ENCODE measurements around the gene AXDND1.
"Not testable (repeated sequence)": the region's sequence is repeated elsewhere in the genome, so short reads cannot be mapped to it uniquely, and the experiment has no call there.

The AXDND1 gene

GRCh38 chr1:179341943-179342547, 23.7 kb upstream of the AXDND1 start:
- no peak overlapping the region for H3K27ac Mint-ChIP-seq
- no peaks in the 10 kb centered on the region for H3K9me3 Mint-ChIP-seq
- peaks cover 3% of the 10 kb centered on the region for H3K4me1 Mint-ChIP-seq (ENCODE audit: low read depth)
- H3K27me3 Mint-ChIP-seq, result no peaks in the 10 kb centered on the region
- H3K4me3 Mint-ChIP-seq, result no peak overlapping the region
- peaks cover 55% of the 10 kb centered on the region for H3K36me3 Mint-ChIP-seq (ENCODE audit: low read depth)

- no peak overlapping the region for H3K27ac Mint-ChIP-seq
- no peaks in the 10 kb centered on the region for H3K9me3 Mint-ChIP-seq
- no peaks in the 10 kb centered on the region for H3K27me3 Mint-ChIP-seq
- peaks cover 61% of the 10 kb centered on the region for H3K36me3 Mint-ChIP-seq (ENCODE audit: low read depth)
- H3K4me1 Mint-ChIP-seq (ENCODE audit: low read depth), result peaks cover 3% of the 10 kb centered on the region
- no peak overlapping the region for H3K4me3 Mint-ChIP-seq
Measured at GRCh38 chr1:179342740-179343404, 22.9 kb upstream of the AXDND1 start.

- Mint-ChIP-seq H3K4me3 (no peak overlapping the region), H3K4me1 (ENCODE audit: low read depth) (peaks cover 11% of the 10 kb centered on the region), H3K36me3 (ENCODE audit: low read depth) (peaks cover 65% of the 10 kb centered on the region), H3K9me3 (no peaks in the 10 kb centered on the region), H3K27me3 (no peaks in the 10 kb centered on the region), H3K27ac (peak overlapping the region; percentile 31)
Measured at GRCh38 chr1:179351281-179351680, 14.5 kb upstream of the AXDND1 start.

- peaks cover 63% of the 10 kb centered on the region for H3K36me3 Mint-ChIP-seq (ENCODE audit: low read depth)
- H3K4me1 Mint-ChIP-seq (ENCODE audit: low read depth), result peaks cover 11% of the 10 kb centered on the region
- H3K9me3 Mint-ChIP-seq, result no peaks in the 10 kb centered on the region
- H3K27ac Mint-ChIP-seq, result no peak overlapping the region
- H3K4me3 Mint-ChIP-seq, result no peak overlapping the region
- no peaks in the 10 kb centered on the region for H3K27me3 Mint-ChIP-seq
Measured at GRCh38 chr1:179352236-179352635, 13.5 kb upstream of the AXDND1 start.

GRCh38 chr1:179353546-179353945, 12.2 kb upstream of the AXDND1 start:
- no peak overlapping the region for H3K4me3 Mint-ChIP-seq
- H3K9me3 Mint-ChIP-seq, result no peaks in the 10 kb centered on the region
- peaks cover 11% of the 10 kb centered on the region for H3K4me1 Mint-ChIP-seq (ENCODE audit: low read depth)
- no peaks in the 10 kb centered on the region for H3K27me3 Mint-ChIP-seq
- no peak overlapping the region for H3K27ac Mint-ChIP-seq
- peaks cover 50% of the 10 kb centered on the region for H3K36me3 Mint-ChIP-seq (ENCODE audit: low read depth)

- not testable (repeated sequence) for H3K4me3 Mint-ChIP-seq; H3K4me1 Mint-ChIP-seq (ENCODE audit: low read depth); H3K27me3 Mint-ChIP-seq; H3K36me3 Mint-ChIP-seq (ENCODE audit: low read depth); H3K9me3 Mint-ChIP-seq; H3K27ac Mint-ChIP-seq
Measured at GRCh38 chr1:179361631-179362030, 4.1 kb upstream of the AXDND1 start.

GRCh38 chr1:179366093-179366800, 476 bp downstream of the AXDND1 start:
- Mint-ChIP-seq H3K4me1 (ENCODE audit: low read depth) (peaks cover 10% of the 10 kb centered on the region), H3K9me3 (no peaks in the 10 kb centered on the region), H3K27me3 (no peaks in the 10 kb centered on the region), H3K27ac (peak overlapping the region; percentile 99), H3K4me3 (peak overlapping the region; percentile 91), H3K36me3 (ENCODE audit: low read depth) (no peaks in the 10 kb centered on the region)

- Mint-ChIP-seq H3K36me3 (ENCODE audit: low read depth) (no peaks in the 10 kb centered on the region), H3K4me1 (ENCODE audit: low read depth) (peaks cover 10% of the 10 kb centered on the region), H3K4me3 (no peak overlapping the region), H3K9me3 (no peaks in the 10 kb centered on the region), H3K27me3 (no peaks in the 10 kb centered on the region), H3K27ac (no peak overlapping the region)
Measured at GRCh38 chr1:179369751-179370341, 4.1 kb downstream of the AXDND1 start.

- Mint-ChIP-seq H3K9me3 (no peaks in the 10 kb centered on the region), H3K4me1 (ENCODE audit: low read depth) (no peaks in the 10 kb centered on the region), H3K4me3 (no peak overlapping the region), H3K27me3 (no peaks in the 10 kb centered on the region), H3K27ac (no peak overlapping the region), H3K36me3 (ENCODE audit: low read depth) (no peaks in the 10 kb centered on the region)
Measured at GRCh38 chr1:179372160-179372559, 6.4 kb downstream of the AXDND1 start.

GRCh38 chr1:179376223-179376622, 10.5 kb downstream of the AXDND1 start:
- H3K27ac Mint-ChIP-seq, result no peak overlapping the region
- H3K9me3 Mint-ChIP-seq, result no peaks in the 10 kb centered on the region
- peaks cover 3% of the 10 kb centered on the region for H3K27me3 Mint-ChIP-seq
- no peaks in the 10 kb centered on the region for H3K36me3 Mint-ChIP-seq (ENCODE audit: low read depth)
- no peak overlapping the region for H3K4me3 Mint-ChIP-seq
- H3K4me1 Mint-ChIP-seq (ENCODE audit: low read depth), result no peaks in the 10 kb centered on the region

- no peaks in the 10 kb centered on the region for H3K9me3 Mint-ChIP-seq
- H3K27ac Mint-ChIP-seq, result no peak overlapping the region
- no peak overlapping the region for H3K4me3 Mint-ChIP-seq
- H3K27me3 Mint-ChIP-seq, result peaks cover 3% of the 10 kb centered on the region
- H3K4me1 Mint-ChIP-seq (ENCODE audit: low read depth), result no peaks in the 10 kb centered on the region
- no peaks in the 10 kb centered on the region for H3K36me3 Mint-ChIP-seq (ENCODE audit: low read depth)
Measured at GRCh38 chr1:179380299-179380698, 14.5 kb downstream of the AXDND1 start.

GRCh38 chr1:179384027-179384426, 18.3 kb downstream of the AXDND1 start:
- Mint-ChIP-seq H3K9me3 (no peaks in the 10 kb centered on the region), H3K4me3 (no peak overlapping the region), H3K27ac (no peak overlapping the region), H3K36me3 (ENCODE audit: low read depth) (no peaks in the 10 kb centered on the region), H3K27me3 (no peaks in the 10 kb centered on the region), H3K4me1 (ENCODE audit: low read depth) (no peaks in the 10 kb centered on the region)

- Mint-ChIP-seq H3K27me3 (no peaks in the 10 kb centered on the region), H3K4me1 (ENCODE audit: low read depth) (no peaks in the 10 kb centered on the region), H3K4me3 (no peak overlapping the region), H3K9me3 (no peaks in the 10 kb centered on the region), H3K36me3 (ENCODE audit: low read depth) (no peaks in the 10 kb centered on the region), H3K27ac (no peak overlapping the region)
Measured at GRCh38 chr1:179385510-179385909, 19.7 kb downstream of the AXDND1 start.

GRCh38 chr1:179393721-179394120, 27.9 kb downstream of the AXDND1 start:
- Mint-ChIP-seq H3K4me3 (no peak overlapping the region), H3K27me3 (peaks cover 3% of the 10 kb centered on the region), H3K9me3 (peaks cover 16% of the 10 kb centered on the region), H3K4me1 (ENCODE audit: low read depth) (no peaks in the 10 kb centered on the region), H3K36me3 (ENCODE audit: low read depth) (peaks cover 13% of the 10 kb centered on the region), H3K27ac (no peak overlapping the region)

GRCh38 chr1:179399399-179399798, 33.6 kb downstream of the AXDND1 start:
- not testable (repeated sequence) for H3K27me3 Mint-ChIP-seq; H3K9me3 Mint-ChIP-seq; H3K4me1 Mint-ChIP-seq (ENCODE audit: low read depth); H3K27ac Mint-ChIP-seq; H3K36me3 Mint-ChIP-seq (ENCODE audit: low read depth); H3K4me3 Mint-ChIP-seq

All from stimulated activated naive CD8-positive, alpha-beta T cell treated with anti-CD3 and anti-CD28 coated beads, Interleukin-15, Interleukin-2, amounts not matched to agents 100 ng/mL and 50 ng/mL, for 24 hours (primary cell).